Measurements from ENCODE around the gene UBE3C.

Gene UBE3C

DNA sequence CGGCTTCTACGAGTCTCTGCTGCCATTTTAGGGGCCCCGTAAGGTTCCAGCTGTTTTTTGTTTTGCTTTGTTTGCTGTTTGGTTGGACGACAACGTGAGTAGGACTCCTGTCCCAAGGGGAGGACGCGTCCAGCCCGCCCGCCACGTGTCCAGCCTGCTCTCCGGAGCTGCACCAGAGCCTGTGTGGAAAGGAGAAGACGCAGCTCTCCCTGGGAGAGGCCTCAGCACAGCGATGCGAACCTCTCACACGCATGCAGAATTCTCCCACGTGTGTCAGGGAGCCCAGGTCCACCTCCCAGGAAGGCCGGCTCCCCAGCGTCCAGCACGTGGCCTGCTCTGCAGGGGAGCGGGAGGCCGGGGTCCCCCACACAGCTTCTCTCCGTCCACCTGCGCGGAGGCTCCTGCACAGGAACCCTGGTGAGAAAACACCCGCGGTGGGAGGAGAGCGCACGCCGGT is 161.7 kb downstream of the UBE3C start:
- TF ChIP-seq, protein P1, sequence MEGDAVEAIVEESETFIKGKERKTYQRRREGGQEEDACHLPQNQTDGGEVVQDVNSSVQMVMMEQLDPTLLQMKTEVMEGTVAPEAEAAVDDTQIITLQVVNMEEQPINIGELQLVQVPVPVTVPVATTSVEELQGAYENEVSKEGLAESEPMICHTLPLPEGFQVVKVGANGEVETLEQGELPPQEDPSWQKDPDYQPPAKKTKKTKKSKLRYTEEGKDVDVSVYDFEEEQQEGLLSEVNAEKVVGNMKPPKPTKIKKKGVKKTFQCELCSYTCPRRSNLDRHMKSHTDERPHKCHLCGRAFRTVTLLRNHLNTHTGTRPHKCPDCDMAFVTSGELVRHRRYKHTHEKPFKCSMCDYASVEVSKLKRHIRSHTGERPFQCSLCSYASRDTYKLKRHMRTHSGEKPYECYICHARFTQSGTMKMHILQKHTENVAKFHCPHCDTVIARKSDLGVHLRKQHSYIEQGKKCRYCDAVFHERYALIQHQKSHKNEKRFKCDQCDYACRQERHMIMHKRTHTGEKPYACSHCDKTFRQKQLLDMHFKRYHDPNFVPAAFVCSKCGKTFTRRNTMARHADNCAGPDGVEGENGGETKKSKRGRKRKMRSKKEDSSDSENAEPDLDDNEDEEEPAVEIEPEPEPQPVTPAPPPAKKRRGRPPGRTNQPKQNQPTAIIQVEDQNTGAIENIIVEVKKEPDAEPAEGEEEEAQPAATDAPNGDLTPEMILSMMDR (IDR thresholded peaks at IDR 0.05; ENCODE audit: borderline replicate concordance, insufficient read depth, low read depth, low read length) = no peak

DNA sequence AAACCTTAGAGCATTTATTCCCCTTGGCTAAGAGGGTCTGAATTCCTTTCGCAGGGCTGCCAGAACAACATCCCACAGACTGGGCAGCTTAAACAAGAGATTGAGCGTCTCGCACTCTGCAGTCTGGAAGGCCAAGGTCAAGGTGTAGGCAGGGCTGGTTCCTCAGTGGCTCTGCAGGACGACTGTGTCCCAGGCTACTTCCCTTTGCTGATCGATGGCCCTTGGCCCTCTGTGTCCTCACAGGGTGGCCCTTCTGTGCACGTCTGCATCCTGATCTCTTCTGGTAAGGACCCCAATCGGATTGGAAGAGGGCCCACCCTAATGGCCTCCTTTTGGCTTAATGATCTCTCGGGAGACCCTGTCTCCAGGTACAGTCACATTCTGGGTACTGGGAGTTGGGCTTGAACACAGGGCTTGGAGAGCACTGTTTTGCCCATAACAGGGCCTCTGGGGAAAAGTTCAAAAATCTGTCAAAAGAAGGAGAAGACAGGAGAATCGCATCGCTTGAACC is 162.9 kb downstream of the UBE3C start:
- H3K4me3 ChIP-seq (ENCODE audit: low read depth, low read length) = no peak overlapping the region
- TF ChIP-seq, protein P1 (IDR thresholded peaks at IDR 0.05; ENCODE audit: borderline replicate concordance, insufficient read depth, low read depth, low read length) = no peak

More for the DNA sequence above, 161.7 kb downstream of the UBE3C start:
- no peak overlapping the region for H3K4me3 ChIP-seq (ENCODE audit: low read depth, low read length)

DNA sequence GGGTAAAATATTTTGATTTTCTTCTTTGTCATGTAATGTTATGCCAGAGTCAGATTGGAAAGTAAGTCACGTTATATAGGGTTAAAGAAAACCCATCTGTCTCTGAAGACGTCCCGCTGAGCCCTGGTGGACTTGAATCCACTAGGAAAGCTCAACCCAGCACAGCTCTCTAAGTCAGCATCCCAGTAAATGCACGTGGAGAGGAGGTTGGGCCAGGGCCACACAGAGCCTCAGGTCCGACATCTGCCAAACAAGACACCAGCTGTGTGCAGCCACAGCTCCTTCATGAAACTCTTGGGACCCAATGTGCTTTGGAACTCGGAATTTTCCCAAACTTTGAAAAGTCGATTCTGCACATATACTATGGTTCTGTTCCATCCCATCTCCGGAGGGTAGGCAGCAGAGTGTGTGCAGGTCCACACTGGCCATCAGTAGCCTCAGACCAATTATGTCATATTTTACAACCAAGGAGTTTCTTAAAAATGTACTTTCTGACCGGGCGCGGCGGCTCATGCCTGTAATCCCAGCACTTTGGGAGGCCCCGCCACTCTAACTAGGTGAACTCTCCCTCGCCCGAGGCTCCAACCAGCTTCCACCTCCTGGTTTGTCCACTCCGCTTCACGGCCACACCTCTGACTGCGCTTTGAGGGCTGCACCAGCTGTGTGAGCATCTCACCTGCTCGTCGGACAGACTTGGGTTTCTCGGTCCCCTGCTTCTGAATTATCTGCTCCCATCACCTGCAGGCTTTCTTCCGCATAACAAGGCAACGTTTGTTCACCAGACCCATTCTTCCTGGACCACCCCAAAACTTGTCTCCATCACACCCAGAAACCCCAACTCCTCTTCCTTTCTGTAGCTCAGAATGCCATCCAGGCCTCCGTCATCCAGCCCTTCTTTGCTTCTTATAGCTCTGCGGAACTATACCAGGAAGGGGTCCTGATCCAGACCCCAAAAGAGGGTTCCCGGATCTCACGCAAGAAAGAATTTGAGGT is 168.4 kb downstream of the UBE3C start:
- TF ChIP-seq, protein P1 (IDR thresholded peaks at IDR 0.05; ENCODE audit: borderline replicate concordance, insufficient read depth, low read depth, low read length) = no peak
- H3K4me3 ChIP-seq (ENCODE audit: low read depth, low read length) = no peak overlapping the region

DNA sequence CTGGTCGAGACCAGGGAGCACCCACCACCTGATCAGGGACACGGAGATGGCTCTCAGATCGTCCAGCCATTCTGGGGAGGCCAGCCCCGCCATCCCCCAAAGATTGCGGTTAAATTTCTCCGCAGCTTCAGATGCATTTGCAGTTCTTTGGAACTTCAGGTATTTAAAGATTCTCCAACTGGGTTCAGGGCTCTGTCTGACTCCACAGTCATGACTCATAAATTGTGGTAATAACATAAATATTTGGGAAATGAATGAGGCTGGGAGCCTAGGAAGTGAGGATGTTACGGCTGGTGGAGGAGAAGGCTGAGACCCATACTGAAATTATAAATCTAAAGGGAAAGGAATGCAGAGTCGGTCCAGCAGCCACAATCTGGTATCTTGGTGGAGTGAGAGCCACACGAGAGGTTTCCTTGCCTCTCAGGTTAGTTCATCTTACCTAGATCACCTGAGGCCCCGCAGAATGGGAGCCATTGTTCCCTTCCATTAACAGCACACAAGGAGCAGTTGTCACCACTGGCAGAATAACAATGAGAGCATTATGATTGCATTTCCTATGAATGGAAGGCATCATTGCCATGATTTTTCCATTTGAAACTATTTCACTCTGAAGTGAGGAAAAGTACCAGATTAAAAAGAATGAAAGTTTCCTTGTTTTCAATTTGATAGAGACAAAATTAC is 171.4 kb downstream of the UBE3C start:
- H3K4me3 ChIP-seq (ENCODE audit: low read depth, low read length) = no peak overlapping the region
- TF ChIP-seq, protein P1 (IDR thresholded peaks at IDR 0.05; ENCODE audit: borderline replicate concordance, insufficient read depth, low read depth, low read length) = no peak

DNA sequence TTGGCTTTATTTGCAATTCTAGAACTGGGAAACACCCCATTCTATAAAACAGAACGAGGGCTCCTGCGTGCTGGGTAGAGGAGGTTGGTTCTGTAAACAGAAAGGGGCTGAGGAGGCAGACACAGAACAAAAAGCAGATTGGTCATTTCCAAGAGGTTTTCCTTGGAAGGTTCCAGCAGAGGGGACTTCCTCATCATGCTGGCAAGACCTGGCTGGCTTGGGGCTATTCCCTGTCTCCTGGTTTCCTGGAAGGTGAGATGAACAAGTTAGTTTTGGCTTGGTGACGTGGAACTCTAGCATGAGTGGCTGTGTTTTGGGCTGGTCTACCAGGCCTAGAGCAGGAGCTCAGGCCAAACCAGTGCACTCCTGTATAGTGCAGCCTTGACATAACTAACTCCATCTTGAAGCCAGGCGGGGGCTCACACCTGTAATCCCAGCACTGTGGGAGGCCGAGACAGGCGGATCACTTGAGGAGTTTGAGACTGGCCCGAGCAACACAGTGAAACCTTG is 172.0 kb downstream of the UBE3C start:
- H3K4me3 ChIP-seq (ENCODE audit: low read depth, low read length) = no peak overlapping the region
- TF ChIP-seq, protein P1 (IDR thresholded peaks at IDR 0.05; ENCODE audit: borderline replicate concordance, insufficient read depth, low read depth, low read length) = no peak

DNA sequence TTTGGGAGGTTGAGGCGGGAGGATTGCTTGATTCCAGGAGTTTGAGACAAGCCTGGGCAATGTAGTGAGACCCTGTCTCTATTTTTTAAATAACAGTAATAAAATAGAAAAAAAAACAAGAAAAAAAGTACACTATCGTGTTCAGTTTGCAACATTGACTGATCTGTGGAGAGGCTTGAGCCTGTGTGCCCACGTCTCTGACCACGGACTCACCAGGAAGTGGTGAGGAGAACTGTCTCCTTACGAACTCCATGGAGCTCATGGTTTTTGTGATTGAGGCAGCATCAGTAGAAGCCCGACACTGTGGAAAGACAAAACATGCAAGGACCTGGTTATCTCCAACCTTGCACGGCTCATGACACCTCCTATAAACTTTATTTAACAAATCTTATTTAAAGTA is 174.2 kb downstream of the UBE3C start:
- no peak overlapping the region for H3K4me3 ChIP-seq (ENCODE audit: low read depth, low read length)
- TF ChIP-seq, protein P1 (IDR thresholded peaks at IDR 0.05; ENCODE audit: borderline replicate concordance, insufficient read depth, low read depth, low read length) = no peak

Measured in GM12875 (cell line).